Esophagus muscularis mucosa (tissue), 4 donors: ENCODE data around the gene SFXN3. TPM values are rescaled to one million over a fixed set of nuclear protein-coding genes. Genes with fewer than 3 reads are reported as not detected.

ENCODE experiments used
- DNase-seq: peaks from one replicate; pipeline ENCODE4 v3.0.0-alpha.2; 2017; ENCODE audit errors: extremely low spot score
- H3K27ac ChIP-seq, 4 donors: fragments of 200-600 bp; sonication (generic); replicated peaks in 1 of 4; 1 replicate in 3 of 4; 2 replicates in 1 of 4; pipeline ENCODE4 v1.5.1; 2016 to 2019; ENCODE audit warnings: mild to moderate bottlenecking in 1 of 4
- H3K27me3 ChIP-seq, 4 donors: fragments of 200-600 bp; sonication (generic); one replicate each; pipeline versions ENCODE4 v1.5.1 to v1.6.0; 2016 to 2019
- H3K36me3 ChIP-seq, 4 donors: fragments of 200-600 bp; sonication (generic); one replicate each; pipeline ENCODE4 v1.5.1; 2016 to 2019
- H3K4me1 ChIP-seq, 4 donors: fragments of 200-600 bp; sonication (generic); one replicate each; pipeline ENCODE4 v1.5.1; 2016 to 2019
- H3K4me3 ChIP-seq, 4 donors: fragments of 200-600 bp; sonication (generic); 1 replicate in 2 of 4; 2 replicates in 2 of 4; pipeline ENCODE4 v1.5.1; 2016 to 2019; ENCODE audit warnings: mild to moderate bottlenecking in 4 of 4, moderate library complexity in 1 of 4
- H3K9me3 ChIP-seq, 4 donors: fragments of 200-600 bp; sonication (generic); 1 replicate in 3 of 4; 2 replicates in 1 of 4; pipeline ENCODE4 v1.5.1; 2016 to 2019
- EP300 ChIP-seq: sonication (generic); formaldehyde crosslinking; IDR thresholded peaks from one replicate; pipeline ENCODE4 v1.6.1; 2017; ENCODE audit warnings: antibody characterized with exemption
- POLR2A ChIP-seq: fragments of 450-650 bp; IDR thresholded peaks from one replicate; pipeline ENCODE4 v1.6.1; 2017; ENCODE audit warnings: antibody characterized with exemption, moderate library complexity, mild to moderate bottlenecking, low read depth
- POLR2AphosphoS5 ChIP-seq, 2 donors: sonication (generic); formaldehyde crosslinking; IDR thresholded peaks; one replicate each; pipeline ENCODE4 v1.6.1; 2017; ENCODE audit warnings: antibody characterized with exemption in 2 of 2
- WGBS: methylation state at CpG from one replicate; pipeline ENCODE4 v1.1.5; 2018; 5-methylcytosine and 5-hydroxymethylcytosine counted together
- intact Hi-C: fragments of 100-400 bp; cut with DNase I; formaldehyde crosslinking; loops from one replicate; pipeline ENCODE4 v1.15.1; 2023
- total RNA-seq, 4 donors: library from RNA; depleted of rRNA; stranded (reverse); fragments of >200 nt; gene quantifications; one replicate each; pipeline versions ENCODE4 v1.1.0 to v1.2.1, GENCODE V29; 2016
- TF ChIP-seq, protein P1 (sequence below), 3 experiments: fragments of 200-600 bp in 2 of 3; fragments of 450-650 bp in 1 of 3; sonication (generic) in 2 of 3; IDR thresholded peaks; one replicate each; pipeline ENCODE4 v1.5.1; 2017 to 2019; ENCODE audit warnings: antibody characterized with exemption in 3 of 3, mild to moderate bottlenecking in 2 of 3, moderate library complexity in 1 of 3

The SFXN3 gene
- total RNA-seq, 4 donors from 2014 or later = 40.9 to 95.5 (median 76.1) TPM

DNA sequence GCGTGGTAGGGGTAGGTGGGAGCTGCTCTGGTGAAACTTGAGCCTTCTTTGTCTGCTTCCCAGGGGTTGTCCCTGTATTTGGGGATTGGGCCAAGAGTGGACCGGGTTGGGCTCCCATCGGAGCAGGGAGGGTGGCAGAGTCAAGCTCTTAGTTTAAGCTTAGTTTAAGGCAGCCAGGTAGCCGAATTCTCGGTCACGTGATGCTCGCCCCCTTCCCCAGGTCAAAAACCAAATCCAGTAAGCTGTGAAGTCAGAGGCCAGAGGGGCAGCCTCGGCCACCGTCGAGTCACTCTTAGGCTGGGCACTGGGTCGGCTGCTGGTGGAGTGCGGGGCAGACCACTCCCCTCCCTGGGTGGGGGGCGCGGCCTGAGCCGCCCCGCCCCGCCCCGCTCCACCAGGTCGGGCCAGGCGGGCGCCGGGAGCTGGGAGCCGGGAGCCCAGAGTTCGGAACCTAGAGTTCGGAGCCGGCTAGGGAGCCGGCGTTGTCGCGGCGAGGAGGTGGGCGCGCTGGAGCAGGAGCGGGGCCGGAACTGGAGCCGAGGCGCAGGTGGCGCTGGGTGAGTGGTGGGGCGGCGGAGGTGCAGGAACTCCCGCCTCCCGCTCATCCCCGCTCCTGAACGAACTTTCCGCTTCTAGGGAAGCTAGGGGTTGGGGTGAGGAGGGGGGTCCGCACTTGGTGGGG, 34.2 kb upstream of the SFXN3 start:
- Histone ChIP-seq H3K4me3 (peak overlapping the region; percentile 79 to 93 (median 84)), H3K27me3 (no peaks in the 10 kb centered on the region), H3K9me3 (no peaks in the 10 kb centered on the region), H3K36me3 (peaks cover 9 to 19% (median 14%) of the 10 kb centered on the region in 4 donors), H3K4me1 (peaks cover 22 to 46% (median 40%) of the 10 kb centered on the region in 4 donors), H3K27ac (peak overlapping the region; percentile 98 to 100 (median 100))
- no peak for DNase-seq
- 40% methylated on average over 2 of the region's 46 CpGs for WGBS
- intact Hi-C loops = loop anchor here (2.0 kb wide), 1 partner anchor 16 kb away; no protein-coding TSS in a partner anchor
- no peak for TF ChIP-seq POLR2AphosphoS5 (IDR thresholded peaks at IDR 0.05)
- TF ChIP-seq POLR2A = no peak
- TF ChIP-seq EP300 = no peak
- TF ChIP-seq, protein P1, sequence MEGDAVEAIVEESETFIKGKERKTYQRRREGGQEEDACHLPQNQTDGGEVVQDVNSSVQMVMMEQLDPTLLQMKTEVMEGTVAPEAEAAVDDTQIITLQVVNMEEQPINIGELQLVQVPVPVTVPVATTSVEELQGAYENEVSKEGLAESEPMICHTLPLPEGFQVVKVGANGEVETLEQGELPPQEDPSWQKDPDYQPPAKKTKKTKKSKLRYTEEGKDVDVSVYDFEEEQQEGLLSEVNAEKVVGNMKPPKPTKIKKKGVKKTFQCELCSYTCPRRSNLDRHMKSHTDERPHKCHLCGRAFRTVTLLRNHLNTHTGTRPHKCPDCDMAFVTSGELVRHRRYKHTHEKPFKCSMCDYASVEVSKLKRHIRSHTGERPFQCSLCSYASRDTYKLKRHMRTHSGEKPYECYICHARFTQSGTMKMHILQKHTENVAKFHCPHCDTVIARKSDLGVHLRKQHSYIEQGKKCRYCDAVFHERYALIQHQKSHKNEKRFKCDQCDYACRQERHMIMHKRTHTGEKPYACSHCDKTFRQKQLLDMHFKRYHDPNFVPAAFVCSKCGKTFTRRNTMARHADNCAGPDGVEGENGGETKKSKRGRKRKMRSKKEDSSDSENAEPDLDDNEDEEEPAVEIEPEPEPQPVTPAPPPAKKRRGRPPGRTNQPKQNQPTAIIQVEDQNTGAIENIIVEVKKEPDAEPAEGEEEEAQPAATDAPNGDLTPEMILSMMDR (IDR thresholded peaks at IDR 0.05) = no peak

DNA sequence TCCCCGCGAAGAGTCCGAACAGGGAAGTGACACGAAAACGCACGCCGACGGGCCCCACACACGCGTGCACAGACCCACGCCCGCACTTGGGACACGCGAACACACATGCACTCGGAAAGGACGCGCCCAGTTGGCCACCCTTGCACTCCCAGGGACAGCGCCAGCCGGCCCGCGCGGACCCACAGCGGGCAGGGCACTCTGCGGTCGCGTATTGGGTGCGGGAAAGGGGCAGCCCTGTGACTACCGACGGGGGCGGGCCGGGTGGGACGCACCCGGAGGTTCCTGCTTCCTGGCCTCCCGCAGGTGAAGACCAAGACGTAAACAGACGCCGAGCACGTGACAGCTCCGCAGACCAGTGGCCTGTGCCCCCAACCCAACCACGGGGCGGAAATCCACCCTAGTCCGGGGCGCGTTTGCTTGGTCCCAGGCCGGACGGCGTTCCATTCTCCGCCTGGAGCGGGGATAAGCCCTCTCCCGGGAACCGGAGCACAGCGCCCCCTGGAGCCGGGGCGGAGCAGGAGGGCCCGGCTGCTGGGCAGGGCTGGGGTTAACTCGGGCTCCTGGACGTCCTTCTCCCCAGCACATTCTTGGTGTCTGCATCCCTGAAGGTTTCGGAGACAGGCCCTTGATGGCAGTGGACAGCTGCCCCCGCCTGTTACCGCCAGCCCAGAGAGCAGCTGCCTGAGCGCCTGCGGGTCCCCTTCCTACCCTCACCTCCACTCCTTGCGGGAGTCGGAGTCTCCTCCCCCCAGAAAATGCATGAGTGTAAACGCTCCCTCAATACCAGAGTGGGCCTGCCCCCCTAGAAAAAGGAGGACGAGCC, 33.5 kb upstream of the SFXN3 start:
- peak overlapping the region; percentile 98 to 100 (median 100) for H3K27ac ChIP-seq
- H3K27me3 ChIP-seq = no peaks in the 10 kb centered on the region
- H3K9me3 ChIP-seq = no peaks in the 10 kb centered on the region
- DNase-seq = no peak
- TF ChIP-seq POLR2A (no peak), POLR2AphosphoS5 (IDR thresholded peaks at IDR 0.05) (no peak)
- TF ChIP-seq, protein P1 (IDR thresholded peaks at IDR 0.05) = peak; percentile 89 to 92 (median 92)
- H3K36me3 ChIP-seq = peaks cover 9 to 19% (median 15%) of the 10 kb centered on the region in 4 donors
- peaks cover 30 to 53% (median 48%) of the 10 kb centered on the region in 4 donors for H3K4me1 ChIP-seq
- intact Hi-C loops = loop anchor here (2.0 kb wide), 1 partner anchor 15 kb away; no protein-coding TSS in a partner anchor
- H3K4me3 ChIP-seq = peak overlapping the region; percentile 79 to 93 (median 84)
- under 1% methylated on average over 23 of the region's 66 CpGs for WGBS

DNA sequence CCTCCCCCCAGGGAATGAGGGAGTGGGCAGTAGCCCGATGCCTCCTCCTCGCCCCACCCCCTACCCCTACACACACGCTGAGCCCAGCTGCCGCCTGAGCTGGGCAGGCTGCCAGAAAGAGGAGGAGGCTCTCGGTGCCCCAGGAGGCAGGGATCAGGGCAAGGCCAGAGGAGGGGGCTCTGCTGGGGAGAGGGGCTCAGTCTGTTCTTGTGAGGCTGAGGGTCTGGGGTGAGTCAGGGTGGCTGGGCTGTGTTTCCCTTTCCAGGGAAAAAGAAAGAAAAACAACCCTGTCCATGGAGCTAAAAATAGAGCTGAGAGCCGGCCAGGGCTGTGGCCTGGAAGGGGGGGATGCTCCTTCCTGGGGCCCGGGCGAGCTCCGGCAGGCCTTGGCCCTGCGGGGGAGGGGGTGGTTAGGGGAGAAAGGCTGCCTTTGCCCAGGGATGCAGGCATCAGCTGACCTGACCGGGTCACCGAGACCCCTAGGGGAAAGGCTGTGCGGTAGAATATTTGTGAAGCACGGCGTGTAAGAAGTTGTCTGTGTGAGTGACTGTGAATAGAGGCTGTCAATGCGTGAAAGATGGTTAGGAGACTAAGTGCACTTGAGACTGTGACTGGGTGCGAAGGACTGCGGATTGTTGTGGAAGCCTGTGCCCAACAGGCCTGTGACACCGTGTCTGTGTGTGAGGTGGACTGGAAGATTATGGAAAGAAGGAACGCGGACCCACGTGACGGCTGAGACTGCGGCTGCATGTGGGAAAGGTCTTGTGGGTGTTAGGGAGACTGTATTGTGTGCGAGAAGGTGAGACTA, 32.6 kb upstream of the SFXN3 start:
- TF ChIP-seq EP300 = no peak
- TF ChIP-seq POLR2AphosphoS5 (IDR thresholded peaks at IDR 0.05) = peak; percentile 17 to 39
- TF ChIP-seq POLR2A = no peak
- TF ChIP-seq, protein P1 (IDR thresholded peaks at IDR 0.05) = no peak
- Histone ChIP-seq H3K36me3 (peaks cover 4 to 19% (median 16%) of the 10 kb centered on the region in 4 donors), H3K27me3 (no peaks in the 10 kb centered on the region), H3K4me3 (peak overlapping the region; percentile 79 to 93 (median 84)), H3K4me1 (peaks cover 35 to 62% (median 56%) of the 10 kb centered on the region in 4 donors), H3K9me3 (no peaks in the 10 kb centered on the region), H3K27ac (peak overlapping the region; percentile 98 to 100 (median 100))
- no peak for DNase-seq
- WGBS = 1% methylated on average over 24 of the region's 25 CpGs
- intact Hi-C loops = no loop called here

DNA sequence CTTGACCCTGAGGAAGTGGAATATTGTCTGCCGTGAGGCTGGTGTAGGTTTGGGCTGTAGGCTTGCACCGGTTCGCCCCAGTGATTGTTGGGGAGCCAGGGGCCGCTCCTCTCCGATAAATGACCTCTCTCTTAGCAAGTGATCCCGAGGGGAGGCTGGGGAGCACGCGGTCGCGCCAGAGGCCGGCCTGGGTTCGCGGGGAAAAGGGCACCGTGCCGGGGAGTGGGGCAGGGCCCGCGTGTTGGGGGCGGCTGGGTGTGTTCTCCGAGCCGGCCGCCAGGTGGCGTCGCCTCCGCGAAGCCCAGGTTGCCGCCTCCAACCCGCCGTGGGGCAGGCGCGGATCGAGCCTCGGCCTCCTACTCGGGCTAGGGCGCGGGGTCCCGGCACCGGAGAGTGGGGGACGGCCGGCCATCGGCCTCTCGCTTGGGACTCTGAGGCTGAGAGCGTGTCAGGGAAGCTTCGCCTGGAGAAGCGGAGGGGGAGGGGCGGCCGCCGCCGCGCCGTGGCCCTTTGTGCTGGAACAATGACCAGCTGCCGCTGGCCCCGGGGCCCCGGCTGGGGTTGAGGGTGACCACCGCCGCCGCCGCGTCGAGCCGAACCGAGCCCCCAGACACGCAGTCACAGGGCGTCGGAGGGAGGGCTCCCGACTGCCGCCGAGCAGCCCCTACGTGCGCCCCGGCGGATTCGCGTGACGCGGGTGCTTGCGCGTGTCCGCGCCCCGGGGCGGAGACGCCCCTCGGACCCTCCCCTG, 31.9 kb upstream of the SFXN3 start:
- Histone ChIP-seq H3K4me1 (peaks cover 42 to 69% (median 64%) of the 10 kb centered on the region in 4 donors), H3K36me3 (peaks cover 6 to 19% (median 18%) of the 10 kb centered on the region in 4 donors), H3K27ac (peak overlapping the region; percentile 98 to 100 (median 100)), H3K27me3 (no peaks in the 10 kb centered on the region), H3K4me3 (peak overlapping the region; percentile 79 to 93 (median 84)), H3K9me3 (no peaks in the 10 kb centered on the region)
- TF ChIP-seq EP300 (no peak), POLR2AphosphoS5 (IDR thresholded peaks at IDR 0.05) (peak; percentile 87 to 96), POLR2A (peak; percentile 89)
- TF ChIP-seq, protein P1 (IDR thresholded peaks at IDR 0.05) = peak; percentile 93 to 99 (median 98)
- DNase-seq = peak; percentile 95
- WGBS = 0% methylated on average over 4 of the region's 83 CpGs
- intact Hi-C loops = no loop called here
